ENCODE data around the gene PRKCQ. TPM values are rescaled to one million over a fixed set of nuclear protein-coding genes. Genes with fewer than 3 reads are reported as not detected.

PRKCQ gene
- total RNA-seq, 2 experiments from 2014 or later: 4.0 to 7.8 TPM

DNA sequence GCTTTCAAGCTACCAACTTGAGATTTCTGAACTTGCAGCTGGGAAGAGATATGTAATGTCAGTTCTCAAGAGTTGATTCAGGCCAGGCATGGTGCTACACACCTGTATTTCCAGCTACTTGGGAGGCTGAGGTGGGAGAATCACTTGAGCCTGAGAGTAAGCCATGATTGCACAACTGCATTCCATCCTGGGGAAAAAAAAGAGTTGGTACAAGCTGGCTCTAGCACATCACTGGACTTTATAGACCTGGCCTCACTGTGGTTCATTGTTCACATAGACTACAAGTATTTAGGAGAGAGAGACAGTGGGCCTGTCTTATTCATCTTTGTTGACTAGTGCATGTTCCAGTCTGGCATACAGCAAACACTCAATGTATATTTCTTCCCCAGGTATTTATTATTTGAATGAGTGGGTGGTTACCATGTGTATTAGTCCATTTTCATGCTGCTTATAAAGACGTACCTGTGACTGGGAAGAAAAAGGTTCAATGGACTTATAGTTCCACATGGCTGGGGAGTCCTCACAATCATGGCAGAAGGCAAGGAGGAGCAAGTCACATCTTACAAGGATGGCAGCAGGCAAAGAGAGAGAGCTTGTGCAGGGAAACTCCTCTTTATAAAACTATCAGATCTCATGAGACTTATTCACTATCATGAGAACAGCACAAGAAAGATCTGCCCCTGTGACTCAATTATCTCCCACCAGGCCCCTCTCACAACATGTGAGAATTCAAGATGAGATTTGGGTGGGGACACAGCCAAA, 200.9 kb downstream of the PRKCQ start:
- Histone ChIP-seq H3K27ac (ENCODE audit: low read depth, low read length, poor library complexity, severe bottlenecking) (no peak overlapping the region), H3K36me3 (ENCODE audit: insufficient read depth, low read length) (peaks cover 3% of the 10 kb centered on the region; the same call in 1 of the 2 replicates), H3K4me2 (ENCODE audit: low read length) (no peak overlapping the region), H4K20me1 (ENCODE audit: insufficient read depth, low read length) (no peaks in the 10 kb centered on the region), H3K9me3 (ENCODE audit: low read length) (peaks cover 42% of the 10 kb centered on the region), H3K4me3 (ENCODE audit: low read depth, low read length, poor library complexity, severe bottlenecking) (no peak overlapping the region), H3K4me1 (ENCODE audit: insufficient read depth, low read length, poor library complexity, severe bottlenecking) (peaks cover 7% of the 10 kb centered on the region), H3K79me2 (ENCODE audit: insufficient read depth, low read depth, low read length) (no peaks in the 10 kb centered on the region), H2AFZ (ENCODE audit: low read length) (no peak overlapping the region), H3K9me2 (ENCODE audit: insufficient read depth, low read length) (no peaks in the 10 kb centered on the region)
- BruUV-seq (replicated peaks): no TSS peak
- TF ChIP-seq EZH2phosphoT487 (IDR thresholded peaks at IDR 0.05; ENCODE audit: borderline replicate concordance, low read depth, low read length): no peak
- TF ChIP-seq, protein P1, sequence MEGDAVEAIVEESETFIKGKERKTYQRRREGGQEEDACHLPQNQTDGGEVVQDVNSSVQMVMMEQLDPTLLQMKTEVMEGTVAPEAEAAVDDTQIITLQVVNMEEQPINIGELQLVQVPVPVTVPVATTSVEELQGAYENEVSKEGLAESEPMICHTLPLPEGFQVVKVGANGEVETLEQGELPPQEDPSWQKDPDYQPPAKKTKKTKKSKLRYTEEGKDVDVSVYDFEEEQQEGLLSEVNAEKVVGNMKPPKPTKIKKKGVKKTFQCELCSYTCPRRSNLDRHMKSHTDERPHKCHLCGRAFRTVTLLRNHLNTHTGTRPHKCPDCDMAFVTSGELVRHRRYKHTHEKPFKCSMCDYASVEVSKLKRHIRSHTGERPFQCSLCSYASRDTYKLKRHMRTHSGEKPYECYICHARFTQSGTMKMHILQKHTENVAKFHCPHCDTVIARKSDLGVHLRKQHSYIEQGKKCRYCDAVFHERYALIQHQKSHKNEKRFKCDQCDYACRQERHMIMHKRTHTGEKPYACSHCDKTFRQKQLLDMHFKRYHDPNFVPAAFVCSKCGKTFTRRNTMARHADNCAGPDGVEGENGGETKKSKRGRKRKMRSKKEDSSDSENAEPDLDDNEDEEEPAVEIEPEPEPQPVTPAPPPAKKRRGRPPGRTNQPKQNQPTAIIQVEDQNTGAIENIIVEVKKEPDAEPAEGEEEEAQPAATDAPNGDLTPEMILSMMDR (conservative IDR thresholded peaks at IDR 0.05; ENCODE audit: low read length): no peak
- ChIA-PET CTCF (ENCODE audit: unreplicated experiment) (no interaction called here), POLR2A (interaction anchor here (3.9 kb wide), 1 partner anchor 11 kb away, joined by 19 read pairs; no protein-coding TSS in a partner anchor)
- intact Hi-C loops (cut with micrococcal nuclease; ENCODE audit: unreplicated experiment): no loop called here
- no peak for DNase-seq (ENCODE audit: low spot score)

All from OCI-LY7 (cell line).